Posterior cingulate gyrus (tissue), 11 donors: ENCODE results near the gene LAMA2.

ENCODE experiments used
- DNase-seq, 10 donors: peaks; one replicate each; pipeline versions ENCODE4 v3.0.0 to v3.0.0-alpha.2; 2020 to 2021; ENCODE audit warnings: mixed read lengths in 3 of 10
- intact Hi-C: fragments of 100-400 bp; cut with DNase I; formaldehyde crosslinking; loops from one replicate; pipeline ENCODE4 v1.15.1; 2023

LAMA2 gene

GRCh38 chr6:129340983-129341382 is 458.0 kb downstream of the LAMA2 start:
- intact Hi-C loops: no loop called here
- DNase-seq: no peak

- DNase-seq: no peak
- intact Hi-C loops: no loop called here
Measured at GRCh38 chr6:129342243-129342642, 459.3 kb downstream of the LAMA2 start.

GRCh38 chr6:129342796-129343195 is 459.9 kb downstream of the LAMA2 start:
- DNase-seq: no peak
- intact Hi-C loops: no loop called here

GRCh38 chr6:129344379-129344778 is 461.4 kb downstream of the LAMA2 start:
- intact Hi-C loops: no loop called here
- DNase-seq: no peak

GRCh38 chr6:129345890-129346289 is 463.0 kb downstream of the LAMA2 start:
- intact Hi-C loops: no loop called here
- DNase-seq: no peak

GRCh38 chr6:129346964-129347363 is 464.0 kb downstream of the LAMA2 start:
- no peak for DNase-seq
- intact Hi-C loops: no loop called here

GRCh38 chr6:129350278-129350677 is 467.3 kb downstream of the LAMA2 start:
- no peak for DNase-seq
- intact Hi-C loops: no loop called here

- intact Hi-C loops: no loop called here
- DNase-seq: no peak
Measured at GRCh38 chr6:129351807-129352206, 468.9 kb downstream of the LAMA2 start.

- peak in 1 of 10 donors; percentile 72 for DNase-seq
- intact Hi-C loops: no loop called here
Measured at GRCh38 chr6:129353067-129353466, 470.1 kb downstream of the LAMA2 start.

GRCh38 chr6:129356129-129356528 is 473.2 kb downstream of the LAMA2 start:
- intact Hi-C loops: no loop called here
- DNase-seq: no peak

- intact Hi-C loops: no loop called here
- no peak for DNase-seq
Measured at GRCh38 chr6:129359811-129360681, 477.1 kb downstream of the LAMA2 start.

GRCh38 chr6:129360682-129360955 is 477.7 kb downstream of the LAMA2 start:
- DNase-seq: no peak
- intact Hi-C loops: no loop called here

GRCh38 chr6:129364037-129364436 is 481.1 kb downstream of the LAMA2 start:
- intact Hi-C loops: no loop called here
- DNase-seq: no peak

- intact Hi-C loops: no loop called here
- no peak for DNase-seq
Measured at GRCh38 chr6:129364767-129365166, 481.8 kb downstream of the LAMA2 start.

- intact Hi-C loops: no loop called here
- DNase-seq: no peak
Measured at GRCh38 chr6:129368076-129368475, 485.1 kb downstream of the LAMA2 start.

GRCh38 chr6:129368970-129369369 is 486.0 kb downstream of the LAMA2 start:
- no peak for DNase-seq
- intact Hi-C loops: no loop called here

GRCh38 chr6:129369737-129370136 is 486.8 kb downstream of the LAMA2 start:
- intact Hi-C loops: loop anchor here (5.0 kb wide), 3 partner anchors 237 to 642 kb away; no protein-coding TSS in a partner anchor
- DNase-seq: no peak

GRCh38 chr6:129370268-129370916 is 487.5 kb downstream of the LAMA2 start:
- intact Hi-C loops: loop anchor here (5.0 kb wide), 3 partner anchors 238 to 643 kb away; no protein-coding TSS in a partner anchor
- DNase-seq: peak in 6 of 10 donors; percentile 29 to 83 (median 56)

- no peak for DNase-seq
- intact Hi-C loops: no loop called here
Measured at GRCh38 chr6:129381885-129382284, 498.9 kb downstream of the LAMA2 start.

GRCh38 chr6:129382916-129383315 is 500.0 kb downstream of the LAMA2 start:
- intact Hi-C loops: no loop called here
- no peak for DNase-seq

GRCh38 chr6:129385117-129385516 is 502.2 kb downstream of the LAMA2 start:
- intact Hi-C loops: no loop called here
- no peak for DNase-seq

- intact Hi-C loops: no loop called here
Measured at GRCh38 chr6:129390900-129391299, 508.0 kb downstream of the LAMA2 start.

More at GRCh38 chr6:129390900-129391299, 508.0 kb downstream of the LAMA2 start:
- DNase-seq: no peak
